Measurements from ENCODE around the gene FBXL7.

GRCh38 chr5:15763754-15764153, 263.8 kb downstream of the FBXL7 start:
- TF ChIP-seq EZH2phosphoT487 (IDR thresholded peaks at IDR 0.05; ENCODE audit: borderline replicate concordance) (no peak), CTCF (conservative IDR thresholded peaks at IDR 0.05; ENCODE audit: low read length) (no peak)
